Suprapubic skin (tissue), 4 donors: ENCODE data around the gene CTXN1.

Experiments used
- EP300 ChIP-seq: sonication (generic); formaldehyde crosslinking; IDR thresholded peaks from one replicate; pipeline ENCODE4 v1.6.1; 2017; ENCODE audit warnings: antibody characterized with exemption
- POLR2A ChIP-seq, 2 donors: fragments of 450-650 bp; IDR thresholded peaks; one replicate each; pipeline ENCODE4 v1.6.1; 2017; ENCODE audit warnings: antibody characterized with exemption in 2 of 2, mild to moderate bottlenecking in 2 of 2, moderate library complexity in 2 of 2
- POLR2AphosphoS5 ChIP-seq, 3 donors: sonication (generic); formaldehyde crosslinking; IDR thresholded peaks; one replicate each; pipeline ENCODE4 v1.6.1; 2017; ENCODE audit warnings: antibody characterized with exemption in 3 of 3
- TF ChIP-seq, protein P1 (sequence below), 2 donors: fragments of 200-600 bp in 1 of 2; fragments of 450-650 bp in 1 of 2; sonication (generic) in 1 of 2; IDR thresholded peaks; one replicate each; pipeline ENCODE4 v1.5.1; 2016 to 2019; ENCODE audit warnings: antibody characterized with exemption in 2 of 2, mild to moderate bottlenecking in 1 of 2, moderate library complexity in 1 of 2

- TF ChIP-seq, protein P1, sequence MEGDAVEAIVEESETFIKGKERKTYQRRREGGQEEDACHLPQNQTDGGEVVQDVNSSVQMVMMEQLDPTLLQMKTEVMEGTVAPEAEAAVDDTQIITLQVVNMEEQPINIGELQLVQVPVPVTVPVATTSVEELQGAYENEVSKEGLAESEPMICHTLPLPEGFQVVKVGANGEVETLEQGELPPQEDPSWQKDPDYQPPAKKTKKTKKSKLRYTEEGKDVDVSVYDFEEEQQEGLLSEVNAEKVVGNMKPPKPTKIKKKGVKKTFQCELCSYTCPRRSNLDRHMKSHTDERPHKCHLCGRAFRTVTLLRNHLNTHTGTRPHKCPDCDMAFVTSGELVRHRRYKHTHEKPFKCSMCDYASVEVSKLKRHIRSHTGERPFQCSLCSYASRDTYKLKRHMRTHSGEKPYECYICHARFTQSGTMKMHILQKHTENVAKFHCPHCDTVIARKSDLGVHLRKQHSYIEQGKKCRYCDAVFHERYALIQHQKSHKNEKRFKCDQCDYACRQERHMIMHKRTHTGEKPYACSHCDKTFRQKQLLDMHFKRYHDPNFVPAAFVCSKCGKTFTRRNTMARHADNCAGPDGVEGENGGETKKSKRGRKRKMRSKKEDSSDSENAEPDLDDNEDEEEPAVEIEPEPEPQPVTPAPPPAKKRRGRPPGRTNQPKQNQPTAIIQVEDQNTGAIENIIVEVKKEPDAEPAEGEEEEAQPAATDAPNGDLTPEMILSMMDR (IDR thresholded peaks at IDR 0.05), result no peak
- TF ChIP-seq POLR2A (IDR thresholded peaks at IDR 0.05) (no peak), POLR2AphosphoS5 (IDR thresholded peaks at IDR 0.05) (no peak), EP300 (no peak)
Observed at GRCh38 chr19:7915250-7916102, 10.5 kb downstream of the CTXN1 start.
